GM12878 (cell line): ENCODE measurements around the gene EP300.

ENCODE experiments used
- CTCF ChIP-seq, 3 experiments: IDR thresholded peaks in 2 of 3; conservative IDR thresholded peaks in 1 of 3; 2 replicates each; pipeline ENCODE4 v1.5.1; 2011; ENCODE audit warnings: low read depth in 3 of 3, low read length in 3 of 3, mild to moderate bottlenecking in 3 of 3, control low read depth in 2 of 3, moderate library complexity in 2 of 3, inconsistent platforms in 1 of 3, mixed read lengths in 1 of 3; ENCODE audit not compliant: control insufficient read depth in 2 of 3, insufficient read depth in 1 of 3; ENCODE audit errors: extremely low read depth in 1 of 3
- EP300 ChIP-seq, 2 experiments: fragments of 150-350 bp in 1 of 2; IDR thresholded peaks; 2 replicates each; pipeline ENCODE4 v1.6.1; 2011 to 2012; ENCODE audit warnings: low read depth in 2 of 2, low read length in 2 of 2, borderline replicate concordance in 1 of 2, improper control_type of control experiment in 1 of 2, inconsistent platforms in 1 of 2; ENCODE audit not compliant: control insufficient read depth in 1 of 2
- EZH2 ChIP-seq: IDR thresholded peaks from 2 replicates; pipeline ENCODE4 v1.6.1; 2012; ENCODE audit warnings: low read depth, mild to moderate bottlenecking, control low read depth, inconsistent platforms, low read length, borderline replicate concordance; ENCODE audit not compliant: control insufficient read depth
- REST ChIP-seq: IDR thresholded peaks from 2 replicates; pipeline ENCODE4 v1.6.1; 2012; ENCODE audit warnings: mild to moderate bottlenecking, low read depth, low read length
- SRF ChIP-seq, 2 experiments: IDR thresholded peaks; 2 replicates each; pipeline ENCODE4 v1.6.1; 2011; ENCODE audit warnings: low read depth in 2 of 2, low read length in 2 of 2, mild to moderate bottlenecking in 1 of 2, moderate library complexity in 1 of 2

GRCh38 chr22:41092847-41093411 lies 537 bp downstream of the EP300 start:
- TF ChIP-seq SRF (IDR thresholded peaks at IDR 0.05; ENCODE audit: low read depth in 2 of 2, low read length in 2 of 2) (no peak), REST (no peak), EP300 (IDR thresholded peaks at IDR 0.05; ENCODE audit: borderline replicate concordance in 1 of 2, control insufficient read depth in 1 of 2, low read depth in 2 of 2, low read length in 2 of 2) (no peak), EZH2 (no peak), CTCF (IDR thresholded peaks at IDR 0.05 in 2 of 3, conservative IDR thresholded peaks at IDR 0.05 in 1 of 3; ENCODE audit: control insufficient read depth in 2 of 3, extremely low read depth in 1 of 3, insufficient read depth in 1 of 3, low read depth in 3 of 3, low read length in 3 of 3) (no peak)
